Activated CD4-positive, alpha-beta T cell treated with anti-CD3 and anti-CD28 coated beads, Interleukin-2, amount 50 U/mL, for 24 hours (primary cell): ENCODE measurements around the gene NLRC5.
"Not testable (repeated sequence)": the region's sequence is repeated elsewhere in the genome, so short reads cannot be mapped to it uniquely, and the experiment has no call there.

Source experiments
- DNase-seq, 2 donors: peaks; one replicate each; pipeline ENCODE4 v3.0.0-alpha.2; 2020; ENCODE audit warnings: low read depth in 1 of 2, low spot score in 1 of 2

Gene NLRC5

GRCh38 chr16:57000271-57001025 is 11.1 kb downstream of the NLRC5 start:
- DNase-seq: no peak

DNA sequence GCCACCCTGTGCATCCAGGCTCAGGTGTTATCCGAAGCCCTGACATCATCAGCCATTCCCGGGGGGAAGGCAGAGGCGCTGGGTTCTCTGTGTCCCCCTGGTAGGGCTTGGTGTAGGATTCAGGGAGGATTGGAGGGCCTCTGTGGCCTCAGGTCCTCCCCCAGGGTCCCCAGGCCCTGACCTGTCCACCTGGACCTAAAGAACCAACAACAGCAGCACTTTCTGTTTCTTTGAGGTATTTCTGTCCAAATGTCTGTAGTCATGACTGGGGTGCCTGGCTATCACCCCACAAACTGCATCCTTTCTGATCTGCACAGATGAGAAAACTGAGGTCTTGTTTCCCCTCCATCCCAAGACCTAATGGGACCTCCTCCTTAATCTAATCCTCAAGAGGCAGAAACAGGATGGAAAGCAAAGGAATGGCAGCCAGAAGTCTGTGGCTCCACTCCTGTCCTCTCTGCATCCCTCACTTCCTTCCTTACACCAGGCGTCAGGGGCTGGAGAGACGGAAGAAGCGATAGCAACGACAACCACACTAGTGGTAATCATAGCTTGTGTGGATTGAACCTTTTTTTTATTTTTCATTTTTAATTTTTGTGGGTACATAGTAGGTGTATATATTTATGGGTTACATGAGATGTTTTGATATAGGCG is 11.8 kb downstream of the NLRC5 start:
- no peak for DNase-seq

- no peak for DNase-seq
Observed at GRCh38 chr16:57003439-57004386, 14.4 kb downstream of the NLRC5 start.

GRCh38 chr16:57004387-57005250 is 15.3 kb downstream of the NLRC5 start:
- no peak for DNase-seq

- DNase-seq: not testable (repeated sequence)
Observed at GRCh38 chr16:57005597-57005996, 16.2 kb downstream of the NLRC5 start.

GRCh38 chr16:57007050-57007449 is 17.7 kb downstream of the NLRC5 start:
- no peak for DNase-seq

DNA sequence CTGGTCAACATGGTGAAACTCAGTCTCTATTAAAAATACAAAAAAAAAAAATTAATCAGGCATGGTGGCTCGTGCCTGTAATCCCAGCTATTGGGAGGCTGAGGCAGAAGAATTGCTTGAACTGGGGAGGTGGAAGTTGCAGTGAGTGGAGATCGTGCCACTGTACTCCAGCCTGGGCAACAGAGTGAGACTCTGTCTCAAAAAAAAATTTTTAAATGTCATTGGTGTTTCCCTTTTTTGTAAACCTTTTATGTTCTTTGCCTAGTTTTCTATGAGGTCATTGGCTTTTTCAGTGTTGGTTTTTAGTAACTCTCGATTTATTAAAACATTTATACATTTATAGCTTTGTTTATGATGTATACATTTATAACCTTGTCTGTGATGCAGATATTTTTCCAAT is 18.2 kb downstream of the NLRC5 start:
- no peak for DNase-seq

DNA sequence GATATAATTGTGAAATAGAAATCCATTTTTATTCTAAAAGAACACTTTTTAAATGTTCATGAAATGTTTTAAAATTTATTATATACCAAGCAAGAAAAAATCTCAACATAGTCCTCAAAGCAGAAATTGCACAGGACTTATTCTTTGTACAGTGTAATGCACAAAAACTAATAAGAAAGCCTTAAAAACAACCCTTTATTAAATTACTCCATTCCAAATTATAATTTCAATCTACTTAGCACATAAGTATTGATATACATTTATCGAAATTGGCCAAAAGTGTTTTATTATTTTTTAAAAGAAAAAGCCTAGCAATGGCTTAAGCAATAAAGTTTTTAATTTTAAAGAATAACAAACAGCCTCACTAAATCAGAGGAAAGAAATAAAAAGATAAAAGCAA is 19.1 kb downstream of the NLRC5 start:
- DNase-seq: no peak

DNA sequence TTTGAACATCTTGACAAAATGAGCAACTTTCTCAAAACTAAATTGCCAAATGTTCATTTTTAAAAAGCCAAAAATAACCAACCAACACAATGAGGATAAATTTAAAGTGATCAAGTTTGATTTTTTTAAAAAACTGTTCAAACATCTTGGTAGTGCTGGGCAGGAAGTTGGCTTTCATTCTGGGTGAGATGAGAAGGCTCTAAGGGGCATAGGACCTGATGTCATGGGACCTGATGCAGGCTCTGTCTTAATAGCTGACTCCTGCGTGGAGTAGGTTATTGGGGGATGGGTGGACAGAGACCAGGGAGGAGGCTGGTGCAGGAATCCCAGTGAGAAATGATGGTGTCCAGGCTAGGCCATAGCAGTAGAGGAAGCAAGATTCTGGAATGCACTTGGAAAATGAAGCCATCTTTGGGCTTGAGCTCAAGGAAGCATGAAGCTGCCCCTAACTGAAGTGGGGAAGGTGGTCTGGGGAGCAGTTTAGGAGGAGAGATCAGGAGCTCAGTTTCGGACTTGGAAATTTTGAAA is 20.4 kb downstream of the NLRC5 start:
- no peak for DNase-seq

- DNase-seq: no peak
Observed at GRCh38 chr16:57012353-57012752, 23.0 kb downstream of the NLRC5 start.

- DNase-seq: no peak
Observed at GRCh38 chr16:57013229-57013628, 23.9 kb downstream of the NLRC5 start.

DNA sequence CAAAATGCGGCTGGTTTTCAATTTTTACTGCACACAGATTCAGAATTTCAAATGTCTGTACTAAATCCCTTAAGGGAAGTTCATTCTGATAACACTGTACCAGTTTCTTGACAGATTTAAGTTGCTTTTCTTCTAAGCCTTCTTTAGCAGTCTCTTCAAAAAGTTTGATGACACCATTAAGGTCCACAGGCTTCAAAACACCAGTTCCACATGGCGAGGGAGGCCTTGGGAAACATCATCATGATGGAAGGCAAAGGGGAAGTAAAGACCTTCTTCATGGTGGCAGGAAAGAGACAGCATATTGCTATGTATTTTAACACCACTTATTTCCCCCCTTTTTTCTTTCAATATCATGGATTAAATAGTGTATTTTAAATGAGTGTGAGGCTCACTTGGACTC is 24.5 kb downstream of the NLRC5 start:
- DNase-seq: no peak

- no peak for DNase-seq
Observed at GRCh38 chr16:57016301-57016700, 26.9 kb downstream of the NLRC5 start.

DNA sequence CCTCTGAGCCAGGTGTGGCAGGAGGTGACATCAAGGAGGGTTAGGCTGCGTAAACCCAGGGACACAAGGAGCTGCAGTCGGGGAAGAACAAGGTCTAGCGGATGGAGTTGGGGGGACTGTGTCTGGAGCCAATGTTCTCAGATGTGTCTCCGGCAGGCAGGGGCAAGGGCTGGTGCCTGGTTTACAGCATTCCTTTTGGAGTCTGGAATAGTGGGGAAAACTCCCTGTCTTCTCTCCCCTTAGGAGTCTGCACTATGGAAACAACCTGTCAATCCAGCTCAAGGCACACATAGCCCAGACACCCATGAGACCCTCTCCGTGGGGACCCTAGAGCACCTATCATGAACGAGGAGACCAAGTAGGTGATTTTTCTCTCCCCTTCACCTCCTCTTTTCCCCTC is 27.5 kb downstream of the NLRC5 start:
- DNase-seq: no peak

DNA sequence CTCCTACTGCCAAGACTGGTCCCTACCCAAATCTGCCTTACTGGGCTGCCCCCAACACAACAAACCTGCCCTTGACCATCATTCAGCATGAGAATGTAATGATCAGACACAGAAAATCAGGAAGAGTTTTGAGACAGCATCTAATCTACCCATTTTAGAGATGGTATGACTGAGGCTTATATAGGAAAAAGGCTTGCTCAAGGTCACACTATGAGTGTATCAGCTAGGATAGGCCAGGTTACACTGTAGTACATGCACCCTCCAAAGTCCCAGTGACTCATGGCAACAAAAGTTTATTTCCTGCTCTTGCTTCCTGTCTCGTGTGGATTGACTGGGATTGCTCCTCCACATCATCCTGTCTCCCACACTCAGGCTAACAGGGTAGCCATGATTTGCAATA is 27.9 kb downstream of the NLRC5 start:
- DNase-seq: no peak

DNA sequence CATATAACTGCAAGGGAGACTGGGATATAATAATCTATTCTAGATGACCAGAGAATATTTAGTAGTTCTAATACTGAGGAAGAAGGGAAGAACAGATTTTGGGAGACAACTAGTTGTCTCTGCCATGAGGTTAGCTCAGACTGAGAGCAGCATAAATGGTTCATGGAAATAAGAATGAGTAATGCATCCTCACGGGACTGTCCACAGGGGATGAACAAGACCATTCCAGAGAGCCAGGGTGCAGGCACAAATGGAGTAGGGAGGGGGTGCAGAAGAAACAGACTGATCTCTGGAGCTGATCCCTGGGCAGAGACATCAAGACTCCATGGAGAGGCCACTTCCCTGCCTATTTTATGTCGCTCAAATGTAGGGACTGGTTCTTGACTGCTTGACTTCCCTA is 30.4 kb downstream of the NLRC5 start:
- no peak for DNase-seq

DNA sequence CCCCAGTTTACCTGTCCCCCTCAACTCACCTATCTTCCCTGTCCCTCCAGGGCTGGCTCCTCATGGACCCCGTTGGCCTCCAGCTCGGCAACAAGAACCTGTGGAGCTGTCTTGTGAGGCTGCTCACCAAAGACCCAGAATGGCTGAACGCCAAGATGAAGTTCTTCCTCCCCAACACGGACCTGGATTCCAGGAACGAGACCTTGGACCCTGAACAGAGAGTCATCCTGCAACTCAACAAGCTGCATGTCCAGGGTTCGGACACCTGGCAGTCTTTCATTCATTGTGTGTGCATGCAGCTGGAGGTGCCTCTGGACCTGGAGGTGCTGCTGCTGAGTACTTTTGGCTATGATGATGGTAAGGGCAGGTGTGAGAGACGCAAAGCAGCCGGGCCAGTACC is 31.3 kb downstream of the NLRC5 start:
- no peak for DNase-seq

DNA sequence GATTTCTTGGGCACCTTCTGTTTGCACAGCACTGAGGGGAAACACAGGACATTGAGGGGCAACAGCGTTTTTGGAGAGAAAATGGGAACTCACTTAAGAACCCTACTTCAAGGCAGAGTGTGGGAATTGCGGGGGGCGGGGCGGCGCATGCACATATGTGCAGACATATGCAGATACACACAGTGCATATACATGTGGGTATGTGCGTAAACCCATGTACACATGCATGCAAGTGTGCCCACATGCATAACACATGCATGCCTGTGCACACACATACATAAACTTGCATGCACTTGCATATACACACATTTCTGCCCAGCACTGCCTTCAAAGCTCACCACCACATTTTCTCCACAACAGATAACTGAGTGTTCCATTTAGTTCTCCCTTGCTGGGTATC is 32.4 kb downstream of the NLRC5 start:
- DNase-seq: no peak

DNA sequence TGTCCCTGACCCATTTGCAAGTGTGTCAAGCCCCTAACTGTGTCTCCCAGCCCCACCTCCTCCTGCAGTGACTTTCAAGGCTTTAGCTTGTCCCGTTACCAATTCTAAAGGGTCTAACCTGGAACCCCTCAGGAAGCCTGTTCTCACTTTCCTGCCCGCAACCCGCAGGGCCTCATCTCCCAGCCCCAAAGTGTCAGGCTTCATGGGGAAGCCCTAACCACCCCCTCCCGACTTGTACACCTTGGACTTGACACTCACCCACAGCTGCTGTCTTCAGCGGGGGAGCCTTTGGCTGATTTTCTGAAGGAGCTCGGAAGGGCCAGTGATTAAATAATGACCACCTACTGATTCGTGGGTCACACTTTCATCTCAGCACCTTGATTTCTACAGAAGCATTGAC is 33.1 kb downstream of the NLRC5 start:
- no peak for DNase-seq

- peak in 1 of 2 donors; percentile 53 for DNase-seq
Observed at GRCh38 chr16:57023541-57024249, 34.3 kb downstream of the NLRC5 start.
